ENCODE results near the gene MSLN. TPM values are rescaled to one million over a fixed set of nuclear protein-coding genes. Genes with fewer than 3 reads are reported as not detected.
"Not testable (repeated sequence)": the region's sequence is repeated elsewhere in the genome, so short reads cannot be mapped to it uniquely, and the experiment has no call there.

The MSLN gene
- total and polyA plus RNA-seq, 4 donors: 0.33 to 2.1 (median 1.0) TPM

GRCh38 chr16:775236-775796 is 14.8 kb downstream of the MSLN start:
- Histone ChIP-seq H3K27me3 (ENCODE audit: control insufficient read depth in 1 of 2, insufficient read depth in 2 of 2, low read length in 1 of 2) (no peaks in the 10 kb centered on the region), H3K9me3 (ENCODE audit: control insufficient read depth, low read length) (no peaks in the 10 kb centered on the region), H3K27ac (ENCODE audit: low read depth in 1 of 2, low read length in 2 of 2) (no peak overlapping the region), H3K4me1 (ENCODE audit: control insufficient read depth in 1 of 2, insufficient read depth in 2 of 2, low read length in 2 of 2) (no peaks in the 10 kb centered on the region), H3K4me3 (ENCODE audit: low read length in 2 of 2) (no peak overlapping the region), H3K36me3 (ENCODE audit: control insufficient read depth in 1 of 2, insufficient read depth in 2 of 2, low read length in 1 of 2) (no peaks in the 10 kb centered on the region)
- intact Hi-C loops (cut with DNase I): no loop called here
- 74 to 79% methylated on average over 35 to 36 of the region's 36 CpGs for WGBS, 2 donors
- no peak for ATAC-seq (ENCODE audit: low FRiP score)
- no peak for DNase-seq

GRCh38 chr16:776298-776697 is 15.8 kb downstream of the MSLN start:
- H3K9me3 ChIP-seq (ENCODE audit: control insufficient read depth, low read length); H3K27ac ChIP-seq (ENCODE audit: low read depth in 1 of 2, low read length in 2 of 2); DNase-seq; H3K4me3 ChIP-seq (ENCODE audit: low read length in 2 of 2); ATAC-seq (ENCODE audit: low FRiP score); H3K4me1 ChIP-seq (ENCODE audit: control insufficient read depth in 1 of 2, insufficient read depth in 2 of 2, low read length in 2 of 2); H3K27me3 ChIP-seq (ENCODE audit: control insufficient read depth in 1 of 2, insufficient read depth in 2 of 2, low read length in 1 of 2); intact Hi-C loops (cut with DNase I); H3K36me3 ChIP-seq (ENCODE audit: control insufficient read depth in 1 of 2, insufficient read depth in 2 of 2, low read length in 1 of 2): not testable (repeated sequence)
- 87 to 88% methylated on average over 10 of the region's 10 CpGs for WGBS, 2 donors

GRCh38 chr16:776824-777223 is 16.3 kb downstream of the MSLN start:
- no peak overlapping the region for H3K4me3 ChIP-seq (ENCODE audit: low read length in 2 of 2)
- DNase-seq: no peak
- H3K27ac ChIP-seq (ENCODE audit: low read depth in 1 of 2, low read length in 2 of 2): no peak overlapping the region
- H3K4me1 ChIP-seq (ENCODE audit: control insufficient read depth in 1 of 2, insufficient read depth in 2 of 2, low read length in 2 of 2): no peaks in the 10 kb centered on the region
- no peak for ATAC-seq (ENCODE audit: low FRiP score)
- WGBS, 2 donors: 90 to 94% methylated on average over 9 of the region's 9 CpGs
- H3K27me3 ChIP-seq (ENCODE audit: control insufficient read depth in 1 of 2, insufficient read depth in 2 of 2, low read length in 1 of 2): no peaks in the 10 kb centered on the region
- no peaks in the 10 kb centered on the region for H3K36me3 ChIP-seq (ENCODE audit: control insufficient read depth in 1 of 2, insufficient read depth in 2 of 2, low read length in 1 of 2)
- no peaks in the 10 kb centered on the region for H3K9me3 ChIP-seq (ENCODE audit: control insufficient read depth, low read length)
- intact Hi-C loops (cut with DNase I): no loop called here

GRCh38 chr16:777826-778225 is 17.3 kb downstream of the MSLN start:
- DNase-seq (no peak), ATAC-seq (ENCODE audit: low FRiP score) (no peak)
- 34 to 40% methylated on average over 16 of the region's 16 CpGs for WGBS, 2 donors
- H3K4me3 ChIP-seq (ENCODE audit: low read length in 2 of 2): no peak overlapping the region
- H3K4me1 ChIP-seq (ENCODE audit: control insufficient read depth in 1 of 2, insufficient read depth in 2 of 2, low read length in 2 of 2): no peaks in the 10 kb centered on the region
- H3K36me3 ChIP-seq (ENCODE audit: control insufficient read depth in 1 of 2, insufficient read depth in 2 of 2, low read length in 1 of 2): no peaks in the 10 kb centered on the region
- no peak overlapping the region for H3K27ac ChIP-seq (ENCODE audit: low read depth in 1 of 2, low read length in 2 of 2)
- no peaks in the 10 kb centered on the region for H3K27me3 ChIP-seq (ENCODE audit: control insufficient read depth in 1 of 2, insufficient read depth in 2 of 2, low read length in 1 of 2)
- intact Hi-C loops (cut with DNase I): no loop called here
- H3K9me3 ChIP-seq (ENCODE audit: control insufficient read depth, low read length): no peaks in the 10 kb centered on the region

GRCh38 chr16:778447-778846 is 17.9 kb downstream of the MSLN start:
- no peak for ATAC-seq (ENCODE audit: low FRiP score)
- Histone ChIP-seq H3K4me1 (ENCODE audit: control insufficient read depth in 1 of 2, insufficient read depth in 2 of 2, low read length in 2 of 2) (no peaks in the 10 kb centered on the region), H3K4me3 (ENCODE audit: low read length in 2 of 2) (no peak overlapping the region), H3K27ac (ENCODE audit: low read depth in 1 of 2, low read length in 2 of 2) (no peak overlapping the region), H3K27me3 (ENCODE audit: control insufficient read depth in 1 of 2, insufficient read depth in 2 of 2, low read length in 1 of 2) (no peaks in the 10 kb centered on the region), H3K36me3 (ENCODE audit: control insufficient read depth in 1 of 2, insufficient read depth in 2 of 2, low read length in 1 of 2) (no peaks in the 10 kb centered on the region), H3K9me3 (ENCODE audit: control insufficient read depth, low read length) (no peaks in the 10 kb centered on the region)
- DNase-seq: no peak
- 71 to 73% methylated on average over 11 of the region's 11 CpGs for WGBS, 2 donors
- intact Hi-C loops (cut with DNase I): no loop called here

- H3K27me3 ChIP-seq (ENCODE audit: control insufficient read depth in 1 of 2, insufficient read depth in 2 of 2, low read length in 1 of 2): no peaks in the 10 kb centered on the region
- intact Hi-C loops (cut with DNase I): no loop called here
- H3K27ac ChIP-seq (ENCODE audit: low read depth in 1 of 2, low read length in 2 of 2): no peak overlapping the region
Measured at GRCh38 chr16:778909-779527, 18.5 kb downstream of the MSLN start.

GRCh38 chr16:779561-779960 is 19.0 kb downstream of the MSLN start:
- Histone ChIP-seq H3K27ac (ENCODE audit: low read depth in 1 of 2, low read length in 2 of 2) (no peak overlapping the region), H3K4me1 (ENCODE audit: control insufficient read depth in 1 of 2, insufficient read depth in 2 of 2, low read length in 2 of 2) (no peaks in the 10 kb centered on the region), H3K27me3 (ENCODE audit: control insufficient read depth in 1 of 2, insufficient read depth in 2 of 2, low read length in 1 of 2) (no peaks in the 10 kb centered on the region), H3K36me3 (ENCODE audit: control insufficient read depth in 1 of 2, insufficient read depth in 2 of 2, low read length in 1 of 2) (no peaks in the 10 kb centered on the region), H3K9me3 (ENCODE audit: control insufficient read depth, low read length) (no peaks in the 10 kb centered on the region), H3K4me3 (ENCODE audit: low read length in 2 of 2) (no peak overlapping the region)
- intact Hi-C loops (cut with DNase I): no loop called here
- DNase-seq (no peak), ATAC-seq (ENCODE audit: low FRiP score) (no peak)
- 63 to 66% methylated on average over 13 of the region's 13 CpGs for WGBS, 2 donors

More at GRCh38 chr16:778909-779527, 18.5 kb downstream of the MSLN start:
- H3K4me3 ChIP-seq (ENCODE audit: low read length in 2 of 2): no peak overlapping the region
- no peaks in the 10 kb centered on the region for H3K36me3 ChIP-seq (ENCODE audit: control insufficient read depth in 1 of 2, insufficient read depth in 2 of 2, low read length in 1 of 2)
- no peak for DNase-seq
- 83 to 85% methylated on average over 6 of the region's 6 CpGs for WGBS, 2 donors
- no peak for ATAC-seq (ENCODE audit: low FRiP score)
- no peaks in the 10 kb centered on the region for H3K4me1 ChIP-seq (ENCODE audit: control insufficient read depth in 1 of 2, insufficient read depth in 2 of 2, low read length in 2 of 2)
- no peaks in the 10 kb centered on the region for H3K9me3 ChIP-seq (ENCODE audit: control insufficient read depth, low read length)

- Histone ChIP-seq H3K4me1 (ENCODE audit: control insufficient read depth in 1 of 2, insufficient read depth in 2 of 2, low read length in 2 of 2) (no peaks in the 10 kb centered on the region), H3K27me3 (ENCODE audit: control insufficient read depth in 1 of 2, insufficient read depth in 2 of 2, low read length in 1 of 2) (no peaks in the 10 kb centered on the region), H3K27ac (ENCODE audit: low read depth in 1 of 2, low read length in 2 of 2) (no peak overlapping the region), H3K9me3 (ENCODE audit: control insufficient read depth, low read length) (no peaks in the 10 kb centered on the region), H3K36me3 (ENCODE audit: control insufficient read depth in 1 of 2, insufficient read depth in 2 of 2, low read length in 1 of 2) (no peaks in the 10 kb centered on the region), H3K4me3 (ENCODE audit: low read length in 2 of 2) (no peak overlapping the region)
- no peak for DNase-seq
- no peak for ATAC-seq (ENCODE audit: low FRiP score)
- 86% methylated on average over 16 of the region's 16 CpGs for WGBS, 2 donors
- intact Hi-C loops (cut with DNase I): no loop called here
Measured at GRCh38 chr16:780296-780695, 19.8 kb downstream of the MSLN start.

GRCh38 chr16:781346-782010 is 20.9 kb downstream of the MSLN start:
- Histone ChIP-seq H3K36me3 (ENCODE audit: control insufficient read depth in 1 of 2, insufficient read depth in 2 of 2, low read length in 1 of 2) (no peaks in the 10 kb centered on the region), H3K4me3 (ENCODE audit: low read length in 2 of 2) (no peak overlapping the region), H3K27ac (ENCODE audit: low read depth in 1 of 2, low read length in 2 of 2) (no peak overlapping the region), H3K27me3 (ENCODE audit: control insufficient read depth in 1 of 2, insufficient read depth in 2 of 2, low read length in 1 of 2) (no peaks in the 10 kb centered on the region), H3K4me1 (ENCODE audit: control insufficient read depth in 1 of 2, insufficient read depth in 2 of 2, low read length in 2 of 2) (no peaks in the 10 kb centered on the region), H3K9me3 (ENCODE audit: control insufficient read depth, low read length) (no peaks in the 10 kb centered on the region)
- 67 to 68% methylated on average over 18 to 19 of the region's 19 CpGs for WGBS, 2 donors
- intact Hi-C loops (cut with DNase I): no loop called here
- ATAC-seq (ENCODE audit: low FRiP score) (no peak), DNase-seq (no peak)
